NOMO-1 treated with dmso at 0.1 percent for 144 hours (cell line): ENCODE data around the gene SLC22A4.
A peak's percentile ranks its signal among the peaks of the same experiment; 100 is the strongest.

ENCODE experiments used
- DNase-seq: peaks from one replicate; lab custom pipeline; 2025; ENCODE audit not compliant: unreplicated experiment; lab: John Stamatoyannopoulos, UW

SLC22A4 gene

DNA sequence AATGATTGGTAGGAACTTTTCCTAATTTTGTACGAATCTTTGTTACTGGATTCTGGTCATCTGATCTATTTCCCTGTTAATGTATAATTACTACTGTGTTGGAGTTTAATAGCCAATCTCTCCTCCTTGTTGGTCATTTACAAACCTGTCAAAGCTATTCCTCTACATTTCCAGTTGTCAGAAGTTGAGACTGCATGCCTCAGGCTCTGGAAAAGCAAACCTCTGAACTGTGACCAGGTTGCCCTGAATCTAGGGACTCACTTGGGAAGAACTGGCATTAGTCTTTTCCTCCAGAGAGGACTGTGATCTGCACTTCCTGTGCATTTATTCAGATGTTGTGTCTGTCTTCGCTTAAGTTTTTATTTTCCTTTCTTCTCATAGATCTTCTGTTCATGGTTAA is 20.6 kb upstream of the SLC22A4 start:
- DNase-seq: no peak

DNA sequence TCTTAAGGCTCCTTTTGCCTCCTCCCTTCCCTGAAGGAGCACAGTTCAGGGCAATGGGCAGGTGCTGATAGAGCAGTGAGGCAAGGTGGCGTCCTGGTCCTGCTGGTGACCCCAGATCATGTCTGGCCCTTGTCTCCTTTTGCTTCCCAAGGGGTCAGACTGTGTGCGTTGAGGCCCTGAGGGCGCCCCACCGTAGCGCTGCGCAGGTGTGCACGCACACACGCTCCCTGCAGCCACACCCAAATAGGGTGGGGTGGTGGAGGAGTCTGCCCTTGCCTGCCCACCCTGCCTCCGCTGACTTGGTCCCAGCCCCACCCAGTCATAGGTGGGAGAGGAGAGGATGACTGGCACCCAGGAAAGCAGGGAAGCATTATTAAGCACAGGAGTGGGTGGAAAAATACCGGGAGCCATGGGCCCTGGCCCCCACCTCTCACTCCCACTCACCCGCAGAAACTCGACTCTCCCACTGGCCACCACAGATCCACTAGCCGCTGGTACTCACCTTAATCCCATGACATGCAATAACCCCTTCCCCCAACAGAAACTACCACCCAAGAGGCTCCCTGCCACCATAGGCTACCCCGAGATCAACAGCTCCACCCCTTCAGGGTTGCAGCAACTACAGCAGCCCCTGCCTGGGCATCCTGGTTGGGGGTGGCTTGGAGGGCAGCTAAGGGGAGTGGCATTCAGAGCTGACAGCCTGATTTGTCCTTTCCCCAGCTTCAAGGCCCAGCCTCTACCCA is 20.0 kb upstream of the SLC22A4 start:
- no peak for DNase-seq

DNA sequence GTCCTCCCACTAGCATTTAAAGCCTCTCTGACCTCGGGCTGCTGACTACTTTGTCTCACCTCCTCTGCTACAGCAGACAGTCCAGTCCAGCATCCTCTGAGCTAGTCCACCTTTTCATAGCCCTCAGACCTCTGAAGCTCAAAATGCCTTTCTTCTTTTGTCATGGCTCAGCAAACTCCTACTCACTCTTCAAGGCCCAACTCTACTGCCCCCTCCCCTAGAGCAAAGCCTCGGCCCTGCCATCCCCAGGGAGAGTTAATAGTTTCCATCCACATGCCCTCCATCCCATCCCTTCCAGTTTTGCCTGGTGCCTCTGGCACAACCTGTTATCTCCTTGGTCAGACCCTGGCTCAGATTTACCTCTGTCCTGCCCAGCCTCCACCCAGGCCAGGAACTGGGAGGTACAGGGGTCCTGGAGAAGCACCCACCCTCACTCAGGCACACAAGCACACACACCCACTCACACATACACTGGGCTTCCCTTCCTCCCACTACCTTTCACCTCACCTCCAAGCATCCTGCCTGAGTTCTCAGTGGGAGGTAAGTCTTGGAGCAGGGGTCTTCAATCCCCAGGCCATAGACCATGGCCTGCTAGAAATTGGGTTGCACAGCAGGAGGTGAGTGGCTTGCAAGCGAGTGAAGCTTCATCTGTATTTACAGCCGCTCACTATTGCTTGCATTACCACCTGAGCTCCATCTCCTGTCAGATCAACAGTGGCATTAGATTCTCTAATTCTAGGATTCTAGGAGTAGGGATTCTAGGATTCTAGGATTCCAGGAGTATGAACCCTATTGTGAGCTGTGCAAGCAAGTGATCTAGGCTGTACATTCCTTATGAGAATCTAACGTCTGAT is 18.6 kb upstream of the SLC22A4 start:
- no peak for DNase-seq

DNA sequence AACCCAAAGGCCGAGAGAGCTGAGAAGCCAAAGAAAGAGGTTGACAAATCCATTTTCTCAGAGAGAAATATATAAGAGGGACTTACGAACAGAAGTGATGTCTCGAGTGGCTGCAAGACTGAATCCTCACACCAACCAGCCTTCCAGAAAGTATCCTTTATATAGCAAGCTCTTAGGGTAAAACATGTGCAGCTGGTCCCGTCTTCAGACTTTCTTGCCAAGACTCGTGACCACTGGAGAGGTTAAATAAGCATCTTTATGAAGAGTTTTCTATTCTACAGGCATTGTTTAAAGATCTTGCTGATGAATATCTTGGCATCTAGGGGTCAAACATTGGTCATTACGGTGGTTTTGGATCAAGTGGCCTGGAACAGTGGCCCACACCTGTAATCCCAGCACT is 16.9 kb upstream of the SLC22A4 start:
- no peak for DNase-seq

DNA sequence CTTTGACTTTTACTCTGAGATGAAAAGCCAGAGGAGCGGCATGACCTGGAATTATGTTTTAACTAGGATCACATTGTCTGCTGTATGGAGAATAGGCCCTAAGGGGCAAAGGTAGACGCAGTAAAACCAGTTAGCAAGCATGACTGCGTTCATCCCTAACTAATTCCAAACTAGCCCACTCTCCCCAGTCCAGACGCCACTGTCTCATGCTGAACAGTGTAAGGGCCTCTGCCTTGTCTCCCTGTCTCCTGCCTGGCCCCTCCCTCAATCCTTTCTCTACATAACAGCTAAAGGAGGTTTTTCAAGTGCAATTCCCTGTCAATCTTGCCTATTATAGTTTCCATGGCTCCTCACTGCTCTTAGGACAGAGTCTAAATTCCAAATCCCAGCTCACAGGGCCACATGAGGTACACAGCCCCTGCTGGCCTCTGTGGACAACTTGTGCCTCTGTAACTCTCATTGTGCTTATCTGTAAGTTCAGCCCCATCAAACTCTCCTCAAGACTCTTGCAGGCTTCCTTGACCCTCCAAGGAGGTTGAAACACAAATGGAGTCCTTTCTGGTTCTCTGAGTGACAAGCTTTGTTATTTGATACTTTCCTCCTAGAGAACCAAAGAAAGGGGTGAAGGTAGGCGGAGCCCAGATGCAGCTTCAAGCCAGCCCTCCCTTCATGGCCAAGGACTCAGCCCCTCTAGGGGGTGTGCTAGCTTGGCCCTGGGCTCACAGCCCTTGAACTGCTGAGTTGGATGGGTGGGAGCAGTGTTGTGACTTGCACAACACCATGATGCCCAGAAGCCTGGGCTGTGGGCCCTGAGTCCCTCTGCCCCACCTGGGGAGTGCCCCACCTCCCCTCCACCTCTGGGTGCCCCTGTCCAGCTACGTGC is 16.0 kb upstream of the SLC22A4 start:
- no peak for DNase-seq

DNA sequence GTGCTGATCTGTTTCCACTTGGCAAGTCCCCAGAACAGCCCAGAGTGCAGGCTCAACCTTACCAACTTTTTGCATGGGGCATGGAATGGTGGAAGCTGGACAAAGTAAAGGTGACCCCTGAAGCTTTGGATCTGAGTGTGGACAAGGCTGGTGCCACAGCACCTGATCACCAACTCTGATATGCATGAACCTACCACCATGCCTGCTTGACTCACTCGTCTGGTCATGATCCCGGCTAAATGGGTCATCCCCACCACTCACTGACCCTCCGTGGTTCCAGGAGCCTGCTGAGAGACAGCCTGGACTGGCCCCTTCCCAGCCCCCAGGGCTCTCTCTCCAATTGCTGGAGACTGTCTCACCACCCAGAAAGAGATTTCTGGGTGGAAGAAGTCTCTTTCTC is 14.4 kb upstream of the SLC22A4 start:
- DNase-seq: no peak

DNA sequence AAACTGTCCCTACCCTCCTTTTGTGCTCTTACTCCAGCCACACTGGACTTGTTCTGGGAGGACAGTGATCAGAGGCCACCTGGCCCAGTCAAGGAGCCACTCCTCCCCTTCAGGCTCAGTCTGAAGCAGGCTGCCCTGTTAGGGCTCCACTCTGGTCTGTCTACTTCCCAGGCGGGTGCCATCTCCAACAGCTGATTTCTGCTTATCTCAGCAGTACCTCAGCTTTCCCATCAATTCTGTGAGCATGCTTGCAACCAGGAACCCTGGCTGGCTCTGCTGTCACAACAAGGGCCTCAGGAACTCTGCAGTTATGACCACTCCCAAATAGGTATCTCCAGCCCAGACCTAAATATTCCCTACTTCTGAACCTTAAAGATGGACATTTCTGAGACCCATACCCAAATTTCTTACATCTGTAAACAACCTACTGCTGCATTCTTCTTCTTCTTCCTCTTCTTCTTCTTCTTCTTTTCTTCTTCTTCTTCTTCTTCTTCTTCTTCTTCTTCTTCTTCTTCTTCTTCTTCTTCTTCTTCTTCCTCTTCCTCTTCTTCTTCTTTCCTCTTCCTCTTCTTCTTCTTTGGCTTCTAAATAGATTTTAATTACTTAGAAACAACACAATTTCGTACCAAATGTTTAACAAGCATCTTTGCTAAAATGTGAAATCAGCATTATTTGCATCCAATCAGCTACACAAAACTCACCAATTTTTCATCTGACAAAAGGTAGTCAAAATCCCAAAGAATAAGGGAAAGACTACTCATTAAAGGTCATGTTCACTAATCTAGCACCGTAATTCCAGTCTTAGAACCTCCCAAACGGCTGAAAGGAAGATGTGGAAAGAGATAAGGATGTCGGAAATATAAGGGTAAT is 13.6 kb upstream of the SLC22A4 start:
- DNase-seq: no peak

DNA sequence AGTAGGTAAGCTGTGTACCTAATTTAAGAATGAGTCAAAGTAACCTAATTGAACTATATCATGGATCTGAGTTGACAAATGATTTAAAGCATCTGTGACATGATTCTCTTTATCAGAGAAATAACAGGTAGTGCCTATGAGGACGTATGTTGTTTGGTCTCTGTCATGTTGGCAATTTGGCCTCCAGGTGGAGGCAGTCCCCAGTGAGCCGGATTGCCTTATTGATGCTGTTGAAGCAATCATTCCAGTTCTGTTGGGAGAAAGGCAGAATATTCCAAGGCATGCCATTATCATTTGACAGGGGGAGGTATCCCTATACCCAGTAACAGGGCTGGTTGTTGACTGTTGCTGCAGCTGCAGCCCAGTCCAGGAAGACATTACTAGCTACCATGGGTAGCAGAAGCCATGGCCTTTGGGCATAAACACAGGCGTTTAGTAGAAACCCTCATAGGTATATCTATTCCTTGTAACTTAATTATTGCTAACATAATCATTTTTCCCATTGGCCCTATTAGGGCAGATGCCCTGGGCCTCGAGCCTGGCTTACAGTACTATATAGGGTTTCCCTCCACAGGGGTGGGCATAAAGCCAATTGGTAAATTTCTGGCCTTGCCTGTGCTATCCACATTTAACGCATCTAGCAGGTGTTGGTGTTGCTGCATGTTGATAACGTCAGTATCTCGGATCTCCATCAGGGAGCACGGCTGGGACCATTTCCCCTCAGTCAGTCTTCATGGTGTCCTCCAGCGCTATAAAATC is 12.2 kb upstream of the SLC22A4 start:
- DNase-seq: no peak

DNA sequence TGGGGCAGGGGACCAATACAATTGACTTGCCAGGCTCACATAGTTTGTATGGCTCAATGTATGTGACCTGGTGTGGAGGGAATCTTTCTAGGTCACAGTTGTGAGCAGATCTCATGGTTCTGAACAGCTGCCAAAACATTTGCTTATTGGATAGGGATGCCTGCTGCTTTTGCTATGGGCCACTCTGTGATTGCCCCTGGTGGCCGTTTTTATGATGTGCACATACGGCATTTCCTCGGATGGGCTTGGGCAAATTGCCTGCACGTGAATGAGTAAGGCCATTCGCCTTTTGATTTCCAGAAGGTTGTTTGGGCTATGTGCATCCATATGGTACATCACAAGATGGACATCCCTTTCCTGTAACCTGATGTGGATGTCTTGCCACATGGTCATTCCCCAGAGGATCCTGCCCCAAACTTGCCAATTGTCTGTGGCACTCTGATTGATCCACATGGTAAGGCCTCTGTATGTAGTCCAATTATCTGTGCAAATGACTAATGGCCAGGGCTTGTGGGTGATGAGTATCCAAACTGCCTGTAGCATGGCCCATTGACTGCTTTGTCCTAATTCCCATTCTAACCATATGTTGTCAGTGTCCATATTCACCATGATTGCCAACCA is 10.7 kb upstream of the SLC22A4 start:
- no peak for DNase-seq

DNA sequence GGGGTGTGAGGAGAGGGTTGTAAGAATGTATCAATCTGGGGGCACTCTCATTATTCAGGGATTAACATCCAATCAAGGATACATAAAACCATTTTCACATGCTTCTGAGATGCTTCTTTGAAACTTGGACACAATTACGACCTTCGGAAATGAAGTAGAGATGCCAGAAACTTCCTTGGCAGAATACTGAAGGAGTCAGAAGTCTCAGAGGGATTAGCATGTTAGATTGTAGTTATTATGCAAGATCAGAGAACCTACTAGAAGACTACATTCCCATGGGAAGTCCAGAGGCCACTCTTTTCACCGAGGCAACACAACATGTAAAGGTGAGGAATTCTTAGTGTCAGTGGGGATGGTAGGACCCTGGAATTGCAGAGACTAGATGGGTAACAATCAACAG is 5.1 kb upstream of the SLC22A4 start:
- no peak for DNase-seq

DNA sequence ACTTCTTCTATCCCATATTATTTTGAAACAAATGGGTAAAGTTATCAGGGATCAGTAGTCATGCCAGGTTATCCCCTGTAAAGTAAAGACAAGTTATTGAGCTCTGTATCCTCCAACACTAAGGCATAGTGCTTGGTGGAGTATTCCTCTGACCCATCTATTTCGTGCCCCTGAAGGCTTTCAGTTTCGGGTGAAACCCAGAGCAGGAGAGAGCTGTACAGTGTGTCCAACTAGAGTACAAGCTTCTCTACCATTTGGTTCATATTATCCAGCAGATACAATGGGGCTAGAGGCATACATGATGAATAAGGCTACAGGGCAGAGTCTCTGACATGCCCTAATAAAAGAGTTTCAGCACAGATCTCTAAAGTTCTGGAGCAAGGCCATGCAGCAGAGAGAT is 3.2 kb upstream of the SLC22A4 start:
- no peak for DNase-seq

DNA sequence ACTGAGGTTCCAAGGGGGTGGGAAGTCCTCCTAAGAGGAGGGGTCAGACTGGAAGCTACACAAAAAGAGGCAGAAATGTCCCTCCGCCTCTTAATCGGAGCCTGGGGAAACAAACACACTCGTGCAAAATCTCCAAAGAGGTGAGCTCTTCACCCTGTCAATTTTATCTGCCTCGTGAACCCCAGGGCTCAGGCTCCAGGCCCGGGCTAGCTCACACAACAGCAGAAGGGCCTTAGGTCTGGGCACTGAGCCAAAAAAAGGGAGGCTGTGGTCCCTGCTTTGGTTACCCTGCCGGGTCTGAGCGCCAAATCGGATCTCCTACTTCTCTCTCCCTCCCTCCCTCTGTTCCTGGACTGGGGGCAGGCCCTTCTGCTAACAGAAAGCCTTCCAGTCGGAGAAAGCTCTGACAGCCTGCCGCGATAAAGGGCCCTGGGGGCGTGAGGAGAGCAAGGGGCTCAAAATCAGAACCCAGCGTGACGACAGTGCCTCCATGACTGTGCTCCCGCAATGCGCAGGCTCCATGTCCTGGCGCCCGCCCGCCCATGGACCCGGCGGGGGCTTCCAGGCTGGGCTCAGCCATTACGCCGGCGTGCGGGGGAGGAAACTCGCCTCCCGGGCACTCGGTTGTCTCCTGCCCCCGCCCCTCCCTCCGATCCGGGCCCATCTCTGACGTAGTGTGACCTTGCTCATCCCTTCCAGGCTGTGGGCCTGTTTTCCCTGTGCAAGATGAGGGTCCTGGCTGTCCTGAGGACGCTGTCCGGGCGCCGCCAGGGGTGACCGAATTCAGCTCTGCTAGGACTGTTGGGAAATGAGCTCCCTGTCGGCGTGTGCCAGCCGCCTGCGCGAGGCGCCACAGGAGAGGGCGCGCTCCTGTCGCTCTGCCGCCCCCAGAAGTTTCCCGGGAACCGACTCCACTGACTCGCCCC is 865 bp upstream of the SLC22A4 start:
- DNase-seq: peak; percentile 78

DNA sequence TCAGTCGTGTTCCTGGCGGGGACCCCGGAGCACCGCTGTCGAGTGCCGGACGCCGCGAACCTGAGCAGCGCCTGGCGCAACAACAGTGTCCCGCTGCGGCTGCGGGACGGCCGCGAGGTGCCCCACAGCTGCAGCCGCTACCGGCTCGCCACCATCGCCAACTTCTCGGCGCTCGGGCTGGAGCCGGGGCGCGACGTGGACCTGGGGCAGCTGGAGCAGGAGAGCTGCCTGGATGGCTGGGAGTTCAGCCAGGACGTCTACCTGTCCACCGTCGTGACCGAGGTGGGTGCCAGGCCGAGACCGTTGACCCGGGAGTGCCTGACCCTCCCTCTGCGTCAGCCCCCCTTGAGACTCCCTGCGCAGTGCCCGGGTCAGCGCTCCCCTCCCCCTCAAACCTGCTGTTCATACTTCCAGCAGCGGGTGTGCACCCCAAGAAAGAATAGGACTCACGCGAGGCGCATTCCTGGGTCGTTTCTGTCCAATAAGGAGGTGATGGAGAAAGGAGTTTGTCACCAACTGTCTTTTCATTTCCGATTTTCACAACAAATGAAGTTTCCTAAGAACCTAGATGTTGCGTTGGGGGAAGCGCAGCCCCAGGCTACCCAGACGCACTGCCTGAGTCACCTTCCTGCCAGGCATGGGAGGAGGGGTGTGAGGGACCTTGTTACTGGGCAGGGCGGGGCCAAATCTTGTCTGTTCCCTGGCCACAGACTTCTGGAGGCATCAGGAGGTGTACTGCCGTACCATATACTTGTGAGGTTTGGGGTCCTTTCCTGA is 722 bp downstream of the SLC22A4 start:
- DNase-seq: peak; percentile 98

DNA sequence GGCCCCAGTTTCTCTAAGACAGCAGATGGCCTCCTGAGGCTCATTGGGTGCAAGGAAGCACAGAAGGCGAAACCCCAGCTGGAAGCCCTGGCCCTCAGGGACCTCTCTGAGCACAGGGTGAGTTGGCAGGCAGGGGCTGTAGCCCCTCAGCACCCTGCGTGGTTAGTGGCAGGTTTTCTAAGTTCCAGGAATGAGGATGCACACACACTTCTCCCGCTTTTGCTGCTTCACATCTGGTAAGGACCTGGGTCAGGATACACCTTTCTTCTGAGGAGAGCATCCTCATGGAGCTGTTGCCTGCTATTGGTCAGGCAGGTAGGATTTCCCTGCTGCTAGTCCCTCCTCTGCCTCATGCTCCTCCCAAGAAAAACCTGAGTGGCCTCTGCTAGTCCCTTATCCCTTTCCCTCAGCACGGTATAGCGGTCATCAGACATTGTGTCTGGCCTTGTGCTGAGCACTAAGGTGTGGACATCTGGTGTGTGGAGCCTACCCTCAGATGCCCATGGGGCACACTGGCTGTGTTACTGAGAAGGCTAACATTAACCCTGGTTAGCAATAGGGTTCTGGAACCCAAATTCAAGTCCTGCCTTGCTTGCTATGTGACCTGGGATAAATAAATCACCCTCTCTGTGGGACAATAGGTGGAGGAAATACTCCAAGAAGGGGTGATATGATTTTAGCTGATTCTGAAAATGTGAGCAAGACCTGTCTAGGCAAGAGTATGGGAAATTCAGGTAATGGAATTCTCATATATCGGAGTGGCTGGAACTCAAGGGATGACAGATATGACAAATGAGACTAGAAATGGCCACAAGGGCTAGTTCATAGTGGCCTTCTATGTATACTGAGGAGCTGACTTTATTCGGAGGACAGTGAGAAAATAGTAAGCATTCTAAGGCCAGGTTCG is 1.6 kb downstream of the SLC22A4 start:
- DNase-seq: no peak

DNA sequence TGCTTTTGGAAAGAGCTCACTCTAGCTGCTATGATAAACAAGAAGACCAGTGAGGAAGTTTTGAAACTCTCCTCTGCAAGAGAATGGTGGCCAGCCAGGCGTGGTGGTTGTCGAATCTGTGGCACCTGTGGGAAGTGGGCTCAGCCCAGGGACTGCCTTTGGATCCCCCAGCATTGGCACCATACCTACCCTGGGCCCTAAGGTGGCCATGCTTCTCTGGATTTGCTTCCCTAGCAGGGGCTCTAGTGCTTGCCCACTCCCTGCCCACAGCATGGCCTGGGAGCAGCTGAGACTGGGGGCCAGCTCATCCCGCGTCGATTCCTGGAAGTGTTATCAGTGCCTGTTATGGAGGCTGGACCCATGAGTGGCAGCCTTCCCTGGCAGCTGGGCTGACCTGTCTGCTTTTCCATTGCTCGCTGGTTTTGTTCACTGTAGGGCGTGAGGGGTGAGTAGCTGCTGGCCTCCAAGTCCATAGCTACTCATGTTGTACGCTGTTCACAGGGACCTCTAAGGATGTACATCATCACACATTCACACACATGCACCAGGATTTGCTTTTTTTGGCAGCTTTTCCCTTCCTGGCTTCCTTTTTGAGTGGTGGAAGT is 2.3 kb downstream of the SLC22A4 start:
- no peak for DNase-seq
